Transverse colon (tissue), 4 donors: ENCODE measurements around the gene GOLGA6L2. TPM values are rescaled to one million over a fixed set of nuclear protein-coding genes. Genes with fewer than 3 reads are reported as not detected.

ENCODE experiments used
- DNase-seq: peaks from one replicate; pipeline ENCODE4 v3.0.0-alpha.2; 2019
- H3K27ac ChIP-seq, 4 donors: fragments of 200-600 bp; sonication (generic); 2 replicates each; pipeline ENCODE4 v1.5.1; 2016 to 2018; ENCODE audit warnings: inconsistent platforms in 4 of 4
- H3K27me3 ChIP-seq: fragments of 200-600 bp; sonication (generic); 2 replicates; pipeline ENCODE4 v1.5.1; 2017; ENCODE audit warnings: inconsistent platforms
- H3K36me3 ChIP-seq, 4 donors: fragments of 200-600 bp; sonication (generic); 2 replicates each; pipeline ENCODE4 v1.5.1; 2017 to 2019; ENCODE audit warnings: inconsistent platforms in 4 of 4
- H3K4me1 ChIP-seq, 4 donors: fragments of 200-600 bp; sonication (generic); 2 replicates each; pipeline ENCODE4 v1.5.1; 2017 to 2020; ENCODE audit warnings: inconsistent platforms in 4 of 4
- H3K4me3 ChIP-seq, 4 donors: fragments of 200-600 bp; sonication (generic); 1 replicate in 1 of 4; 2 replicates in 3 of 4; pipeline versions ENCODE4 v1.5.1 to v1.6.1; 2017 to 2019; ENCODE audit warnings: inconsistent platforms in 4 of 4
- H3K9me3 ChIP-seq, 2 donors: fragments of 200-600 bp; sonication (generic); 2 replicates each; pipeline ENCODE4 v1.5.1; 2017 to 2019; ENCODE audit warnings: inconsistent platforms in 2 of 2
- EP300 ChIP-seq: sonication (generic); formaldehyde crosslinking; IDR thresholded peaks from one replicate; pipeline ENCODE4 v1.6.1; 2017; ENCODE audit warnings: antibody characterized with exemption, low read depth
- POLR2A ChIP-seq: fragments of 450-650 bp; IDR thresholded peaks from one replicate; pipeline ENCODE4 v1.6.1; 2016; ENCODE audit warnings: antibody characterized with exemption, mild to moderate bottlenecking, moderate library complexity
- POLR2AphosphoS5 ChIP-seq, 3 donors: sonication (generic); formaldehyde crosslinking; IDR thresholded peaks; one replicate each; pipeline ENCODE4 v1.6.1; 2016; ENCODE audit warnings: antibody characterized with exemption in 3 of 3
- WGBS, 2 donors: methylation state at CpG; one replicate each; pipeline ENCODE4 v1.1.5; 2018; ENCODE audit warnings: low coverage in 1 of 2; 5-methylcytosine and 5-hydroxymethylcytosine counted together
- in situ Hi-C, 4 donors: fragments of 200-750 bp; cut with MboI; loops; one replicate each; pipeline versions ENCODE4 v1.15.0 to v1.15.1; 2017; ENCODE audit warnings: low sequenced_read_pairs in 3 of 4, low pct_ligation_motif_present in 1 of 4, low pct_unique_long_range_greater_than_20kb in 1 of 4
- intact Hi-C: fragments of 100-400 bp; cut with DNase I; formaldehyde crosslinking; loops from one replicate; pipeline ENCODE4 v1.15.1; 2023; ENCODE audit warnings: low total_unique reads
- total RNA-seq, 4 donors: library from RNA; depleted of rRNA; stranded (reverse); fragments of >200 nt; gene quantifications; one replicate each; pipeline ENCODE4 v1.1.0, GENCODE V29; 2016
- TF ChIP-seq, protein P1 (sequence below), 5 experiments: fragments of 200-600 bp in 3 of 5; fragments of 450-650 bp in 2 of 5; sonication (generic) in 3 of 5; IDR thresholded peaks; 1 replicate in 2 of 5; 2 replicates in 3 of 5; pipeline ENCODE4 v1.5.1; 2016 to 2017; ENCODE audit warnings: antibody characterized with exemption in 5 of 5, inconsistent platforms in 3 of 5, mild to moderate bottlenecking in 2 of 5, moderate library complexity in 1 of 5

The GOLGA6L2 gene
- total RNA-seq, 4 donors from 2014 or later = not detected

DNA sequence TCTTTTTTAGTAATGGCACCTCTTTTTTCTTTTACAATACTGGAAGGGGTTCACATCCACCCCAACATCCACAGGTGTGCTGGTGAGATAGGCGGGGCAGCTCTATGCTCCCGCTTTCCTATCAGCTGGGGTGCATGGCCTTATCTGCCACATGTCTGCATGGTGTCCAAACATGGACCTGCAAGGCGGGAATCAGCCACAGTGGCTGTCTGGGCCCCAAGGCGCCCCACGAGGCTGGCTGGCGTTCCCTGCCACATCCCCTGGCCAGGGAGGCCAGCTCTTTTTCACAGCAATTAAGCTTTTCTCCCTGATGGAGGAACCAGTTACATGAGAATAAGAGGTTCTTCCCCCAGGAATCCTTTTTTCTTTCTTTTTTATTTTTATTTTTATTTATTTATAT lies 30.9 kb upstream of the GOLGA6L2 start:
- H3K36me3 ChIP-seq = no peaks in the 10 kb centered on the region
- H3K4me1 ChIP-seq = no peaks in the 10 kb centered on the region
- DNase-seq = no peak
- H3K27ac ChIP-seq = no peak overlapping the region
- WGBS, 2 donors = 84 to 93% methylated on average over 5 to 6 of the region's 6 CpGs
- no peak overlapping the region for H3K4me3 ChIP-seq
- no peaks in the 10 kb centered on the region for H3K27me3 ChIP-seq
- in situ Hi-C loops = no loop called here
- no peaks in the 10 kb centered on the region for H3K9me3 ChIP-seq
- TF ChIP-seq, protein P1, sequence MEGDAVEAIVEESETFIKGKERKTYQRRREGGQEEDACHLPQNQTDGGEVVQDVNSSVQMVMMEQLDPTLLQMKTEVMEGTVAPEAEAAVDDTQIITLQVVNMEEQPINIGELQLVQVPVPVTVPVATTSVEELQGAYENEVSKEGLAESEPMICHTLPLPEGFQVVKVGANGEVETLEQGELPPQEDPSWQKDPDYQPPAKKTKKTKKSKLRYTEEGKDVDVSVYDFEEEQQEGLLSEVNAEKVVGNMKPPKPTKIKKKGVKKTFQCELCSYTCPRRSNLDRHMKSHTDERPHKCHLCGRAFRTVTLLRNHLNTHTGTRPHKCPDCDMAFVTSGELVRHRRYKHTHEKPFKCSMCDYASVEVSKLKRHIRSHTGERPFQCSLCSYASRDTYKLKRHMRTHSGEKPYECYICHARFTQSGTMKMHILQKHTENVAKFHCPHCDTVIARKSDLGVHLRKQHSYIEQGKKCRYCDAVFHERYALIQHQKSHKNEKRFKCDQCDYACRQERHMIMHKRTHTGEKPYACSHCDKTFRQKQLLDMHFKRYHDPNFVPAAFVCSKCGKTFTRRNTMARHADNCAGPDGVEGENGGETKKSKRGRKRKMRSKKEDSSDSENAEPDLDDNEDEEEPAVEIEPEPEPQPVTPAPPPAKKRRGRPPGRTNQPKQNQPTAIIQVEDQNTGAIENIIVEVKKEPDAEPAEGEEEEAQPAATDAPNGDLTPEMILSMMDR (IDR thresholded peaks at IDR 0.05) = no peak
- no peak for TF ChIP-seq POLR2A
- no peak for TF ChIP-seq POLR2AphosphoS5 (IDR thresholded peaks at IDR 0.05)
- TF ChIP-seq EP300 = no peak
- intact Hi-C loops = no loop called here

DNA sequence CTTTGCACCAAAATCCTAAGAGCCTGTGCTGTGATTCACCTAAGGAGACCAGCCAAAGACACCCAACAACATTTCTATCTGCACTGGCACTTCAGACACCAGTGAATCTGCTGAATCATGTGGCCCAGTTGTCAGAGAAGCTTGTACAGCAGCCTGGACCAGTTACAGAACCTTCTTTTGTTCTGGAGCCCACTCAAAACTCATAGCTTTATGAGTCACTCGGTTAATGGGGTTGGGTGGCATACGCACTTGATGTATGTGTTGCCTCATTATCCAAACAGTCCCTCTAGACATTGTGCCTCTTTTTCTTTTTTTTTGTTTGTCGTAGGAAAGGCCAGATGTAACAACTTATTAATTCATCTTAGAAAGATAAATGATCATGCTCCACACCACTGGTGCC lies 25.6 kb upstream of the GOLGA6L2 start:
- H3K36me3 ChIP-seq = no peaks in the 10 kb centered on the region
- intact Hi-C loops (no loop called here), in situ Hi-C loops (no loop called here)
- H3K27me3 ChIP-seq = no peaks in the 10 kb centered on the region
- H3K4me1 ChIP-seq = no peaks in the 10 kb centered on the region
- no peak overlapping the region for H3K27ac ChIP-seq
- no peaks in the 10 kb centered on the region for H3K9me3 ChIP-seq
- 71 to 79% methylated on average over 3 of the region's 3 CpGs for WGBS, 2 donors
- TF ChIP-seq POLR2A (no peak), POLR2AphosphoS5 (IDR thresholded peaks at IDR 0.05) (no peak)
- TF ChIP-seq, protein P1 (IDR thresholded peaks at IDR 0.05) = no peak
- H3K4me3 ChIP-seq = no peak overlapping the region
- DNase-seq = no peak

DNA sequence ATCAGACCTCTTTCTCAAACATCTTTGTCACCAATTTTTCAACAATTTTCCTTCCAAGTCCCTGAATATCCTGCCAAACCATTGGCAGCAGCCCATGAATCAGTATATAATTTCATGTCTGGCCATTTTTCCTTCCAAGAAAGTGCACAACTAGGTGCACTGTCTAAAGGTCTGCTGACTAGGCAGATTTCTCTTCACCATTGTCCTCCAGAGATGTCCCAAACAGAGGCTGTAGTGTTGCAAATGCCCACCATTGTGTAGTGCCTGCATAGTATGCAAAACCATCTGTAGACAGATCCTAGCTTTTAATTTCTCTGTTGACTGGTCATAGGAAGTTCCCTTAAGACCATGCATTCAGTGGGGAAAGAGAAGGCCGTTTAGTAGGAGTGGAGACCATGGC lies 25.0 kb upstream of the GOLGA6L2 start:
- no peak overlapping the region for H3K4me3 ChIP-seq
- H3K9me3 ChIP-seq = no peaks in the 10 kb centered on the region
- H3K36me3 ChIP-seq = no peaks in the 10 kb centered on the region
- WGBS, 2 donors = 63% methylated on average over 1 of the region's 1 CpG; no CpG with 5 or more reads in 1 of the 2 donors
- intact Hi-C loops (no loop called here), in situ Hi-C loops (no loop called here)
- no peak for TF ChIP-seq POLR2A
- no peak for TF ChIP-seq EP300
- TF ChIP-seq, protein P1 (IDR thresholded peaks at IDR 0.05) = no peak
- no peak for TF ChIP-seq POLR2AphosphoS5 (IDR thresholded peaks at IDR 0.05)
- no peaks in the 10 kb centered on the region for H3K27me3 ChIP-seq
- no peak overlapping the region for H3K27ac ChIP-seq
- no peak for DNase-seq
- H3K4me1 ChIP-seq = no peaks in the 10 kb centered on the region

DNA sequence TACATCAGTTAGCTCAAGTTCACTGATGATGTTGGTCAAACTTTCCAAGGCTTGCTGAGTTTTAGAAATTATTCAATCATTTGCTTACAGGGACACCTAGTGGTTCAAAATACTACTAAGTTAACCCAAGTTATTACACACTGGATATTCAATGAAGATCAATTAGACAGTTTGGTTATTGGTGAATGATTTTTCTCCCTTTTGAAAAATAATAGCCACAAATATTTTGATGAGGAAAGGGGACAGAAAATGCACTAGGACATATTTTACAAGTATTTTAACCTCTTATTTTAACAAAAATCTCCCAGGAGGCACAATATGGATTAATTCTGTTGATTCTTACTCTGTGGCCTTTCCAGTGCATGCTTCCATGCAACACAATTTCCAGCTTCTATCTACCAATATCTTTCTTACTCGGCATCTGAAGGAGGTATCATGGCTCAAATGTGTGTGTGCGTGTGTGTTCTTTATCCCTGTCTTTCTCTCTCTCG lies 20.1 kb upstream of the GOLGA6L2 start:
- no peak for DNase-seq
- in situ Hi-C loops (no loop called here), intact Hi-C loops (no loop called here)
- Histone ChIP-seq H3K27ac (no peak overlapping the region), H3K4me3 (no peak overlapping the region), H3K4me1 (no peaks in the 10 kb centered on the region), H3K27me3 (no peaks in the 10 kb centered on the region), H3K36me3 (no peaks in the 10 kb centered on the region), H3K9me3 (no peaks in the 10 kb centered on the region)
- TF ChIP-seq, protein P1 (IDR thresholded peaks at IDR 0.05) = peak in 4 of 5 experiments; percentile 35 to 57 (median 46)
- TF ChIP-seq POLR2AphosphoS5 (IDR thresholded peaks at IDR 0.05) = no peak
- WGBS, 2 donors = 81 to 94% methylated on average over 2 to 3 of the region's 3 CpGs
